Activated CD4-positive, alpha-beta T cell treated with anti-CD3 and anti-CD28 coated beads, Interleukin-2, amount 50 U/mL, for 4 hours (primary cell): ENCODE results near the gene CLHC1.
"Not testable (repeated sequence)": the region's sequence is repeated elsewhere in the genome, so short reads cannot be mapped to it uniquely, and the experiment has no call there.

Experiments used
- DNase-seq, 2 experiments: peaks; one replicate each; pipeline ENCODE4 v3.0.0-alpha.2; 2020

Gene CLHC1

DNA sequence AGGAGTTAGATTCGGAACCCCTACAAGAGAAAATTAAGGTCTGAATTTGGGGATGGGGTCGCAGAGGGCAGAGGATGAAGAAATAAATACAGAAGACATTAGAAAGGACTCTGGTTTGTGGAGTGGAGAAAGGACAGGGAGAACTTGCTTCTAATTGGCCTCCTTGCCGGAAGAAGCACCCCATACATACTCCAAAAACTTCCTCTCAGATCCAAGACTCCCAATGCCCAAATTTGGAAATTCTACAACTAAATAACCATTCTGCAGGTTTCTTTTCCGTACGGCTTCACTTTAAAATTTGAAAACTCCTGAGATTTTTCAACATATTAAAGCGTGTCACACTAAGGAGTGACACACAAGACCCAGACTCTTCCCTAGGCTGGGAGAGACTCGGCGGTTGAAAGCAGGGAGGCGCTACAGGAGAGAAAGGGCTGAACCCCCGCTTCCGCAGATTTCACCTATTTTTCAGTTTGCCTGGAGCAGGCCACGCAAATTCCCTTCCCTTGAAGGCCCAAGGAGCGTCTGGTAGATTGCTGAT is 478 bp downstream of the CLHC1 start:
- DNase-seq = no peak

DNA sequence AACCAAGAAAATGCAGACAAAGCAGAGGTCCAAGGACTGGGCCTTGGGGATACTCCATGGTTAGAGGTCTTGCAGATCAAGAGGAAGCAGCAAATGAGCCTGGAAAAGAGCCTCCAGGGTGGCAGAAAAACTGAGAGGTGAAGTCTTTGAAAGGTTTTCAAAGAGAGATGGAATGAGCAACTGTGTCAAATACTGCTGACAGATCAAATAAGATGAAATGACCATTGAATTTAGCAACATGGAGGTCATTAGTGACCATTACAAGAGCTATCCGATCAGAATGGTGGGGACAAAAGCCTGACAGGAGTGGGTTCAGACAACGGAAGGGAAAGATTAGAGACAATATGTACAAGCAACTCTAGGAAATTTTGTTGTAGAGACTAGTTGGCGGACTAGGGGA is 1.5 kb downstream of the CLHC1 start:
- no peak for DNase-seq

DNA sequence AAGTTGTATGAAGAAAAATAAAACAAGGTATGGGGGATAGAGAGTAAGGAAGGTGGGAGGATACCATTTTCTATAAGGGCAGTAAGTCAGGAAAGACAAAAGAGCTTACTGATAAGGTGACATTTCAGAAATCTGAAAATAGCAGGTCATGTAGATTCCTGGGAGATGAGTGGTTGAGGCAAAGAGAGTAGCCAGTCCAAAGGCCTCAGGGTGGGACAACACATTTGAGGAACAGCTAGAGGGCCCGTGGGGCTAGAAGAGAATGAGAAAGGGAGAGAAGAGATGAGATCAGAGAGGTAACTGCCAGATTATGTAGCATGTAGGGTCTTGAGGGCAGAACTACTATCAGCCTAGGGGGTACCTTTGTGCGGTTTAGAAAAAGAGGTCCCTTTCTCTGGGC is 2.9 kb downstream of the CLHC1 start:
- DNase-seq = no peak

DNA sequence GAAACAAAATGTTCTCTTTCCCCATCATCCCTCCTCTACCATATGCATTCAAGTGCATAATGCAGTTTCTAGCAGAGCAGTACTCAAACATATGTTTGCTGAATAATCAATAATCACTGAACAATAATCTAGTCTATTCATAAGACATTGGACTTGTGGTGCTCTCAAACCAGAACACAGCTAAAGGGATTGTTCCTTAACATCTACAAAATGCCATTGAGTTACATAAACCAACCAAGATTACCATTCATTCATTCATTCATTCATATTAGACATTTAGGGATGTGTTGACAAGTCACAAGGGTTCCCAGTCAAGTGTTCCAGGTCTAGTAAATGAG is 3.9 kb downstream of the CLHC1 start:
- DNase-seq = no peak

DNA sequence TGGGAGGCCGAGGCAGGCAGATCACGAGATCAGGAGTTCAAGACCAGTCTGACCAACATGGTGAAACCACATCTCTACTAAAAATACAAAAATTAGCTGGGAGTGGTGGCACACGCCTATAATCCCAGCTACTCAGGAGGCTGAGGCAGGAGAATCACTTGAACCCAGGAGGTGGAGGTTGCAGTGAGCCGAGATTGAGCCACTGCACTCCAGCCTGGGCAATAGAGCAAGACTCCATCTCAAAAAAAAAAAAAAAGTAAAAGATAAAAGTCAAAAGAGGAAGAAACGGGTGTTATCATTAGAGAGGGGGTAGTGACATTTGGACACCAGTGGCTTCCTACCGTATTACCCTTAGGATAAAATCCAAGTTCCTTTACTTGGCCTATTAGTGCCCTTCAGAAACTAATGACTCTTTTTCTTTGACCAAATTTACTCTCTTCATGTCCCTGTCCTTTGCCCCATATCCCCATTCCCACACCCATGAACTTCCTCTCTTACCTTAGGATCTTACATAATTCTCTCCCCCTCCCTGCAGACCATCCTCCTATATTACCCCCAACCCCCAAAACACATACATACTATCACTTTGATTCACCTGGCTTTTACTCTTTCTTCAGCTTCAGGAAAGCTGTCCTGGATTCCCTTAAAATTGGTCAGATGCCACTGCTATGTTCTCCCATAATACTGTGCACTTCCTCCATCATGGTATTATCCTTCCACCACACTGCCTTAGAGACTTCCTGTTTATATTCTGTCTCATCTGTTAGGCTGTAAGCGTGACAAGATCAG is 4.5 kb downstream of the CLHC1 start:
- DNase-seq = not testable (repeated sequence)

DNA sequence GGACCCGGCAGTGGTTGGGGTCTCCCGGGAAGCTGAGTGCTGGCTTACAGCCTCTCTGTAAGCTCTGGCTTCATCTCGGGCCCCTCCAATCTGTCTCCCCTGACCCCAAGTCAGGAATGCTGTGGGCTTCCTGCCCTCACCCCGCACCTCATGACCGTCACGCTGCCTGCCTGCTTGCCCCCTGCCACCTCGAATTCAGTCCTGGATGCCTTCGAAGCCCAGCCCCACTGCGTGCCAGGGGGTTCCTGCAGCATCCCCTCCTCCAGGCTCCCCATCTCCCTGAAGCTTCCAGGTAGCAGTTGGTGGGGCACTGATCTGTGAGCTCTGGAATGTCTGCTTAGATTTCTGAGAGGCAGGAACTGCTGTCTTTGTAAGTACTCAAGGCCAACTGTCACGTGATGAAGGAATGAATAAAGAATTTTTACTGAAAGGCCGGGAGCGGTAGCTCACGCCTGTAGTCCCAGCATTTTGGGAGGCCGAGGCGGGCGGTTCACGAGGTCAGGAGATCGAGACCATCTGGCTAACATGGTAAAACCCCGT is 6.5 kb downstream of the CLHC1 start:
- no peak for DNase-seq

DNA sequence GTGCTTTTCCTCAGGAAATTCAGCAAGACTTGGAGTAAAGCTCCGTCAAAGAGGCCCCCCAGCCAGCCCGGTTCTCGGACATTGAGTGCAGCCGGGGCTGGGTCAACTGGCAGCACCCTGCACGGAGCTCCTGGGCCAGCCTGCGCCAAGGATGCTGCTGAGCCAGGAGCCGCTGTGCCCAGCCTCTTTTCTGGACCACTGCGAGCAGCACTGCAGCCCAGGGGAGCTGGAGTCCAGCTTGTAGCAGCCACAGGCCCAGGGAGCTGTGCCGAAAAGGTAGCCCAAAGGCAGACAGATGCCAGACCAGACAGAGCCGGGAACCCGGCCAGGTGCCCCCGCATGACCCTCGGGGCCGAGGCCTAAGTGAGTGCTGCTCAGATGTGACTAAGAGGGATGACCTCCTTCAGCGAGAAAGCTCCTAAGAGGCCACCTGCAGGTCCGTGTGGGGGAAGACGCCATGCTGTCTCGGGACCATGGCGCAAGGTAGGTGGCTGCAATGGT is 7.3 kb downstream of the CLHC1 start:
- no peak for DNase-seq

DNA sequence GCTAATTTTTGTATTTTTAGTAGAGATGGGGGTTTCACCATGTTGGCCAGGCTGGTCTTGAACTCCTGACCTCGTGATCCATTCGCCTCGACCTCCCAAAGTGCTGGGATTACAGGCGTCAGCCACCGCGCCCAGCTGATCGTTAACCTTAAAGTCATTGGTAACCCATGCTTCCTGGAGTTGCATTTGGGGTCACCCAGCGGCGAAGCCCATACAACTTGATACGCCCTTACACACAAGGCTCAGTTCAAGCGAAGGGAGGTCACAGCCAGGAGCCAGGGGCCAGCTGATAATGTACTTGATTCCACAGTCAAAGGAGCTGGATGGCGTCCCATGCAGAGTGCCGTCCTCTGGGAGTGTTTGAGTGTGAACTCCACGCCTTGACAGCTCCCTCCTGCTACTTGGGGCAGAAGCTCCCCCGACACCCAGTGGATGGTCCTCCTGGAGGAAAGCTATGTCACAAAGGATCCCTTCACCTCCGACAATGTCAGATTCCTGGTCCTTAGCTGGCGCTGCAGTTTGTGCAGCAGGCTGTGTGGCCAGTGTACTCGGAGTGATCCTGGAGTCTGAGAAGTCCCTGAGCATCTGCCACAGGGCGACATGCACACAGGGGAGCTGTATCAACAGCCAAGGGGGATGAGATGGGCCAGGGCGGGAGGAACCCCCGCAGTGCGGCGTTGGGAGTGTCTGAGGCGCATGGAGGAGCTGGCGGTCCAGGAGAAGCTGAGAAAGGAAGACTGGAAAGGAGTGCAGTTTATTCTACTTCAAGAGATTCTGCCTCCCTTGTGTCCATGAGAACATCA is 7.9 kb downstream of the CLHC1 start:
- no peak for DNase-seq

DNA sequence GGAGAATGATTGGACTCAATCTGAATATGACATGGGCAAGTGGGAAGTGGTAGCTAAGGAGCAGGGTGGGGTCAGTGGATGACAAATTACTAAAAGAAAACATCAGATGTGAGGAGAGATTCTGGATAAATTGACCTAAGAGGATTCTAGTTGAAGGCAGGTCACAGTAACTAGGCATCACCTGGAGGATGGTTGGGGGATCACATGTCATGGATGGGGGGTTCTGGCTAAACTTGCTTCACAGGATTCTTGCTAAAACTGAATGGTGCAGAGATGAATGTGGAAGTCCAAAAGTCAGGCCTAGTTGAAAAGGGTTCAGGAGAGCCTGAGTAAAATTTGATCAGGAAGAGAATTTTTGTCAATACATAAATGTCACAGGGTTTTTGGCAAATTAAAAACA is 18.3 kb downstream of the CLHC1 start:
- DNase-seq = no peak

DNA sequence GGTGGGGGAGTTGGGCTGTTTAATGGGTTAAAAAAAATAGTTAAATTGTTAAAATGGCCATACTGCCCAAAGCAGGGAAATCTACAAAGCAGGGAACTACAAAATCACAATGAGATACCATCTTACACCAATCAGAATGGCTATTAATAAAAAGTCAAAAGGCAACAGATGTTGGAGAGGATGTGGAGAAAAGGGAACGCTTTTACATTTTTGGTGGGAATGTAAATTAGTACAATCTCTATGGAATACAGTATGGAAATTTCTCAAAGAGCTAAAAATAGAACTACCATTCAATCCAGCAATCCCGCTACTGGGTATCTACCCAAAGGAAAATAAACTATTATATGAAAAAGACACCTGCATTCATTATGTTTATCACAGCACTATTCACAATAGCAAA is 27.1 kb downstream of the CLHC1 start:
- DNase-seq = no peak

DNA sequence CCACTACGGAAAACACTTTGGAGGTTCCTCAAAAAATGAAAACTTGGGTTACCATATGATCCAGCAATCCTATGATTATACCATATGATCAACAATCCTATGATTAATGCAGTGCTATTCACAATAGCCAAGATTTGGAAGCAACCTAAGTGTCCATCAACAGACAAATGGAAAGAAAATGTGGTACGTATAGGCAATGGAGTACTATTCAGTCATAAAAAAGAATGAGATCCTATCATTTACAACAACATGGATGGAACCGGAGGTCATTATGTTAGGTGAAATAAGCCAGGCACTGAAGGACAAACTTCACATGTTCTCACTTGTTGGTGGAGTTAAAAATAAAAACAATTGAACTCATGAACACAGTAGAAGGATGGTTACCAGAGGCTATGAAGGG is 27.6 kb downstream of the CLHC1 start:
- no peak for DNase-seq

DNA sequence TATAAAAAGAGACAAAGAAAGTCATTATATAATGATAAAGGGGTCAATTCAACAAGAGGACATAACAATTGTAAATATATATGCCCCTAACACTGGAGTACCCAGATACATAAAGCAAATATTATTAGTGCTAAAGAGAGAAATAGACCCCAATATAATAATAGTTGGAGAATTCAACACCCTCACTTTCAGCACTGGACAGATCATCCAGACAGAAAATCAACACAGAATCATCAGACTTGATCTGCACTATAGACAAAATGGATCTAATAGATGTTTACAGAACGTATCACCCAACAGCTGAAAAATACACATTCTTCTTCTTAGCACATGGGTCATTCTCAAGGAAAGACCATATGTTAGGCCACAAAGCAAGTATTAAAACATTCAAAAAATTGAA is 31.7 kb downstream of the CLHC1 start:
- DNase-seq = no peak

DNA sequence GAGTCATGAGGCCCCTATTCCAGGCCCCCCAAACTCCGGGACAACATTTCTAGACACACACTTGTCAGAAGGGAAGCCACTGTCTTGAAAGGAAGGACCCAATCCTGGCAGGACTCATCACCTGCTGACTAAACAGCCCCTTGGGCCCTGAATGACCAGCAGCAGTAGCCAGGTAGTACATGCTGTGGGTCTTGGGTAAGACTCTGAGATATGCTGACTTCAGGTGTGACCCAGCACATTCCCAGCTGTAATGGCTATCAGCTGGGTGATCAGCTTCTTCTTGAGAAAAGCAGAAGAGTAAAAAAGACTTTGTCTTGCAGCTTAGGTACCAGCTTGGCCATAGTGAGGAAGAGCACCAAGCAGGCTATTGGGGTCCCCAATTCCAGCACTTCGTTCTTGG is 35.6 kb downstream of the CLHC1 start:
- no peak for DNase-seq

DNA sequence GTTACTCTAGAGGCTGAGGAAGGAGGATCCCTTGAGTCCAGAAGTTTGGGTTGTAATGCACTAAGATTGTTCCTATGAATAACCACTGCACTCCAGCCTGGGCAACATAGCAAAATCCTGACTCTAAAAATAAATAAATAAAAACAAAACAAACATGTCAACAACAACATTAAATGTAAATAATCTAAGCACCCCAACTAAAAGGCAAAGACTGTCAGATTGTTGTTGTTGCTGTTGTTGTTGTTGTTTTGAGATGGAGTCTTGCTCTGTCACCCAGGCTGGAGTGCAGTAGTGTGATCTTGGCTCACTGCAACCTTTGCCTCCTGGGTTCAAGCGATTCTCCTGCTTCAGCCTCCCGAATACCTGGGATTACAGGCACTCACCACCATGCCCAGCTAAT is 40.2 kb downstream of the CLHC1 start:
- DNase-seq = not testable (repeated sequence)

DNA sequence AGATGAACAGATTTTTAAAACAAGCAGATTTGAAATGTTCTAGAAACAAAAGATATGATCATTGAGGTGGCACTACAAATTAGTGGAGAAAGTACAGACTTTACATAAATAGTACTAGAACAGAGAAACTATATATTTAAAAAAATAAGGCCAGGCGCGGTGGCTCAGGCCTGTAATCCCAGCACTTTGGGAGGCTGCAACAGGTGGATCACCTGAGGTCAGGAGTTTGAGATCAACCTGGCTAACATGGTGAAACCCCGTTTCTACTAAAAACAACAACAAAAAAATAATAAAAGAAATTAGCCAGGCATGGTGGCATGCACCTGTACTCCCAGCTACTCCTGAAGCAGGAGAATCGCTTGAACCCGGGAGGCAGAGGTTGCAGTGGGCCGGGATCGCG is 45.3 kb downstream of the CLHC1 start:
- not testable (repeated sequence) for DNase-seq

DNA sequence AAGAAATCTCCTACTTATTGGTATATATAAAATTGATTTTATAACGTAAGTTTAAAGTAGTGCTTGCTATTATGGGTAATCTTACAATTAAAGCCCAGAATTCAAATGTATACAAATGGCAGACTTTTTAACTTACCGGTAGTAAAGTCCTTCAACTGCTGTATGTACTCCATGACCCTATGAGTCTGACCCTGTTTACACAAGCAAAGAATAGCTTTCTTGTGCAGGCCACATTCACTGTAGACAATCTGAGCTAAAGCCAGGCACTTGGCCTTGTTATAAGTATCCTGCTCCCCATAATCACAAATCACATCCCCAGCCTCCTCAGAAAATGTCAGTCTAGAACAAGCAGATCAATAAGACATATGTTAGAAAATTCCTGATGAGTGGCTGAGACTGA is 51.7 kb downstream of the CLHC1 start:
- DNase-seq = no peak

DNA sequence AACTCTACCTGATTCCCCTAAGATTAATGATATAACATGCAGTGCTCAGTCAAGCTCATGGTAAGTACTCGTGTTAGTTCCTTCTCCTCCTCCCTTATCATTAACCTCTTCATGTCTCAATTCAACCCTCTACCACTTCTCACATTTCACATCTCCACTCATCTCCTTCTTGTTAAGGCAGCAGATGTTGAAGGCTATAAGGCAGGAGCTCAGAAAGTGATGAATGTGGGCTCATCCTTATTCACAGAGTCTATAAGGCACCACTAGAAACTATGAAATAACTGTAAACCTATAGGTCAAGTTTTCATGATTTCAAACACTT is 56.0 kb downstream of the CLHC1 start:
- no peak for DNase-seq

DNA sequence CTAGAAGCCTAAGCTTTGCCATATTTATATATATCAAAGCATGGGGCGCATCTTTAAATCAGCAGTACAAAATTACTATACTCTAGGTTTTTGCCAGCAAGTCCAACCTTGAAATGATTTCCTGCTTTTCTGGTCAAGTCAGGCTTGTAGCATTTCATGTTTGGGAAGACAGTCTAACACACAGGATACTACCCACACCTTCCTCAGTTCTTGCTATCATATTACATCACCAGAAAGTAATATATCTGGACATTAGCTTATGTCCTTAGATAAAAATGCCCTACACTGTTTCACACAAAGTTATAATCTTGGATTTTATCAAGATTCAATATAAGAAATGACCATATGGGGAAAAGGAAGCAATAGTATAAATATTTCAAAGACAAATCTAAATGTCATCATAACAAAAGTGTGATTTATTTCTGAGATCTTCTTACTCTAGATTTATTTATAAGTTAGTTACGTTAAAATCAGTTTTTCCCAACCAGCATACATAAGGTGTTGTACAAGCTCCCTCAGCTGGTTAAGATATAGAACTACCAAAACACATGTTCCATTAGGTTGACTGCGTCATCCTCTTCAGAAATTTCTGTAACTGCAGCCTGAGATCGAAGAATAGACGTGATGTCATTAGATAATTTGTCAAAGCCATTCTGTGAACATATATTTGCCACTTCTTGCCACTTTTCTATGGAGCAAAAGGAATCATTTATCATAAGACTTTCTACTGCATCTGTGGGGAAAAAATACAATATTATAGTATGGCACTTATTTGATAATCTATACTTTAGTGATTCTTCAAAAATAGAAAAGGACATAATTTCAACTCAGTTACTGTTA is 56.6 kb downstream of the CLHC1 start:
- no peak for DNase-seq

DNA sequence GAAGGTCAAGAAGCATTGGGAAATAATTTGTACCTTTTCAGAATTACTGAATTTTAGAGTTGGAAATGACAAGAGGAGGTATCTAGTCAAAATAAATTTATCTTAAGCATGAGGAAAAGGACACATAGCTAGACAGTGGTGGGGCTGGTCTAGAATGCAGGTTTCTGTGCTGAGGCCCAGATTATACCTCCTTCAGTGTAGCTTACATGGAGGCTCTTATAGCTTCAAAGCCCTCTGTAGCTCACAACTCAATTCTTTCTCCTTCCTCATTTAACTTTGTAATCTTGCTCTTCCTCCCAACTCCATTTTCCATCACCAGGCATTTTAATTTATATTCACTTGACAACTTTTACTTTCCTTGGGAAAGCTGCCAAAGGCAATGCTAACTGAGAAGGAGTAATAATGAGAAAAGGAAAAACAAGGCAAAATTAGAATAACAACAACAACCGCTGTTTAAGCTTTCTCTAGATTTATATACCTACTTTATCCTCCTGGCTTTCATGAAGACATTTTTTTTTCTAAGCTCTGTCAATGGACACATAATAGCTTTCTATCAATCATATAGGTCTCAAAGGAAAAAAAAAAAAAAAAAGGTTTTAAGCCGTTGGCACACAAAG is 58.5 kb downstream of the CLHC1 start:
- no peak for DNase-seq

DNA sequence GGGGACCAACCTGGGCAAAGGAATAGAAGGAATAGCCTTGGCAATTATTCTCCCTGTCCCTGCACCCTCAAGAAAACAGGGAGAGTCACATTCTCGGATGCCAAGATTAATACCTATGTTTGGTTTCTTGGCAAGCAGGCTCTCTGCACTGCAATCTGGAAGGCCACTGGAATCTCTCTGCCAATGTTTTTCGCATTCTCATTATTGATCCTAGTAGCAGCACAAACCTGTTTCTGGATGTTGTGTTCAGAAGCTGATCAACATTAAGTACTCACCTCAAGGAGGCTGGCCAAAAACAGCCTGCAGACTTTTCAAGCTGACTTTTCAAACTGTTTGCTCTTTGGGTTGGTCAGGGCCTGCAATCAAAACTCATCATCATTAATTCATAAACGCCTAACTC is 62.2 kb downstream of the CLHC1 start:
- DNase-seq = no peak

DNA sequence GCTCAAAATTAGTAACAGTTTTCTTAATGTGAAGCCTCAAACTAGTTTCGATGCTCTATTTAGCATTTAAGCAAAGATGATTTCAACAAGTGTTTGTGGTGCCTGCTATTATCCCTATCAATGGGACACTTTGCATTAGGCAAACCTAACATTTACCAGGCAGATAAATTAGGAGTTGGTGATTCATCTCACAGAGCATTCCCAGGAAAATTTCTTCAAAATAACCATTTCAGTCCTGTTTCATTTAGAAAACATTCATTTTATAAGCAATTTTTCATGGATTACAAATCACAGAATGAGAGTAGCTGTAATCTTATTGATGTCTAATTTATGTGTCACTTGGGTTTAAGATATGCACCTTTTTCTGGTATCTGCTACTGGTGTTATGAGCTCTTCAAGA is 62.7 kb downstream of the CLHC1 start:
- no peak for DNase-seq
